Measurements from ENCODE around the gene TRAK1.

Gene TRAK1

GRCh38 chr3:42067326-42067725, 23.8 kb upstream of the TRAK1 start:
- DNase-seq = no peak

GRCh38 chr3:42068303-42069088, 22.7 kb upstream of the TRAK1 start:
- DNase-seq = no peak

- no peak for DNase-seq
These were observed 21.1 kb upstream of the TRAK1 start for GRCh38 chr3:42070089-42070488.

- DNase-seq = peak; percentile 51
These were observed 20.6 kb upstream of the TRAK1 start for GRCh38 chr3:42070524-42070923.

GRCh38 chr3:42071904-42072812, 19.0 kb upstream of the TRAK1 start:
- DNase-seq = peak; percentile 39

GRCh38 chr3:42072831-42073301, 18.3 kb upstream of the TRAK1 start:
- DNase-seq = no peak

- no peak for DNase-seq
These were observed 13.4 kb upstream of the TRAK1 start for GRCh38 chr3:42077785-42078184.

GRCh38 chr3:42078677-42079076, 12.5 kb upstream of the TRAK1 start:
- no peak for DNase-seq

- DNase-seq = no peak
These were observed 11.3 kb upstream of the TRAK1 start for GRCh38 chr3:42079701-42080452.

- peak; percentile 58 for DNase-seq
These were observed 10.7 kb upstream of the TRAK1 start for GRCh38 chr3:42080453-42080872.

GRCh38 chr3:42081838-42082473, 9.2 kb upstream of the TRAK1 start:
- no peak for DNase-seq

GRCh38 chr3:42084586-42084985, 6.6 kb upstream of the TRAK1 start:
- DNase-seq = no peak

GRCh38 chr3:42085641-42086376, 5.3 kb upstream of the TRAK1 start:
- no peak for DNase-seq

GRCh38 chr3:42088803-42089530, 2.2 kb upstream of the TRAK1 start:
- no peak for DNase-seq

GRCh38 chr3:42092006-42092405, 849 bp downstream of the TRAK1 start:
- DNase-seq = no peak

- no peak for DNase-seq
These were observed 3.0 kb downstream of the TRAK1 start for GRCh38 chr3:42094128-42094527.

GRCh38 chr3:42094691-42095391, 3.7 kb downstream of the TRAK1 start:
- DNase-seq = no peak

- DNase-seq = no peak
These were observed 4.4 kb downstream of the TRAK1 start for GRCh38 chr3:42095540-42095939.

- DNase-seq = no peak
These were observed 5.8 kb downstream of the TRAK1 start for GRCh38 chr3:42096796-42097565.

- no peak for DNase-seq
These were observed 6.4 kb downstream of the TRAK1 start for GRCh38 chr3:42097566-42097946.
